CD4-positive, alpha-beta T cell treated with Interleukin-15 for 1 hour (primary cell): ENCODE measurements around the gene GORAB.

ENCODE experiments used
- DNase-seq: peaks from one replicate; pipeline ENCODE4 v3.0.0-alpha.2; 2020

GORAB gene

GRCh38 chr1:170539154-170539553 is 7.2 kb downstream of the GORAB start:
- DNase-seq: no peak

DNA sequence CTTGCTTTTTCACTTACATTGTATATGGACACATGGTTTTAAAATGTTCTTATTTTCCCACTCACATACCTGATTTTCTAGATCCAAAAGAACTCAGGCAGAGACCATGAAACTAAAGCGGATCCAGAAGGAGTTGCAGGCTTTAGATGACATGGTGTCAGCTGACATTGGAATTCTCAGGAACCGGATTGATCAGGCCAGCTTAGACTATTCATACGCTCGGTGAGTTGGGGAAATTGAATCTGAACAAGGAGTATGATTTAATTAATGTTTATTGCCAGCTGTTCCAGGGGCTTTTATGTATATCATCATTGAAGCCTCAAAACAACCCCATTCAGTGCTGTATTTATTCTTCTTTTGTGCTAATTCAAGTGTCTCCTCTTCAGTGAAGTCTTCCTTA is 12.7 kb downstream of the GORAB start:
- DNase-seq: no peak

DNA sequence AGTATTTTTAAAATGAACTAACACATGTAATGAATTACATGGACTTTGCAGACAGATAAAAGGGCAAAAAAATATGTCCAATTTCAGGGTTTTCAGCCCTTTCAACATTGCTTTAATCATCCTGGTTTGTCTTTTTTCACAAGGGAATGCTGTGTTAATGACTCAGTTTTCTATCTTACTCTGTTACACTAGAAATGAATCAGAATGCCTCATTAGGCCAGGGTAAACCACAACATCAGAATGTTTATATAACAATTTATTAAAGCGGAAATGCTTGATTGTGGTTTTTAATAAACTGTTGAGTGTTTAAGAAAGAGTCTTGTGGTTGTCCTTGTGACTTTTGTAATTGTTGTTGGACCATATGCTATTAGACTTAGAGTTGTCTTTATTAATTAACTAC is 13.5 kb downstream of the GORAB start:
- no peak for DNase-seq

GRCh38 chr1:170547255-170547654 is 15.3 kb downstream of the GORAB start:
- no peak for DNase-seq

DNA sequence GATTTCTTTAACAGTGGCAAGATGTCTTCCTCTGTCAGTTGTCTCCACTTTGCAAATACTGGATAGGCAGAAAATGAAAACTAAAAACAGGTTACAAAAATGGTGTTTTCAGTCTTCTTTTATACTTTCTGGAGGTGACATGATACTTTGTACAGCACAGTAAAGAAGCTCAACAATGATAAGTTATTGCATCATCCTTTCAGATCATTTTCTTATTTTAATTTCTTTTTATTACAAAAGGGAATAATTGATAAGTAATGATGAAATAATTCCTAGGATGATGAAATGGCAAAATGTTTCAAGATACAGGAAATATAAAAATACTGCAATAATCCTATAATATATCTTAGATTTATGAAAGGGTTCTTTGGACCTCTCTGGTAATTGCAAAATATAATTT is 16.5 kb downstream of the GORAB start:
- DNase-seq: no peak

DNA sequence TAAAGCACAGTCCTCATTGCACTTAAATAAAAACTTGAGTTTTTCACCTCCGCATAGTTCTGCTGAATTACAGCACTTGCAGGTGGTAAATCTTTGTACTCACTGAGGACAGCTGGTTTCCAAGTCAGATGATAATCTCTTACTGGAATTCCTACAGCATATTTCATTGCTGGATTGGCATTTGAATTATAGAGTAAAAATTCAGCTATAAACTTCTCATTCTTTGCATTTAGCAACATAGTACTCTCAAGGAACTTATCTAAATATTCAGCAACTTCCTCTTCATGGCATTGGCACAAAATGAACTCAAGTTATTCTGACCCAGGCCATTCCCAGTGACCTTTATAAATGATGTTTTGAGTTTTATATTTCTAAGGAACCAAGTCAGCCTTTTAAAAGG is 23.4 kb downstream of the GORAB start:
- no peak for DNase-seq

- DNase-seq: no peak
Measured at GRCh38 chr1:170556917-170557316, 25.0 kb downstream of the GORAB start.

- no peak for DNase-seq
Measured at GRCh38 chr1:170558731-170559130, 26.8 kb downstream of the GORAB start.

DNA sequence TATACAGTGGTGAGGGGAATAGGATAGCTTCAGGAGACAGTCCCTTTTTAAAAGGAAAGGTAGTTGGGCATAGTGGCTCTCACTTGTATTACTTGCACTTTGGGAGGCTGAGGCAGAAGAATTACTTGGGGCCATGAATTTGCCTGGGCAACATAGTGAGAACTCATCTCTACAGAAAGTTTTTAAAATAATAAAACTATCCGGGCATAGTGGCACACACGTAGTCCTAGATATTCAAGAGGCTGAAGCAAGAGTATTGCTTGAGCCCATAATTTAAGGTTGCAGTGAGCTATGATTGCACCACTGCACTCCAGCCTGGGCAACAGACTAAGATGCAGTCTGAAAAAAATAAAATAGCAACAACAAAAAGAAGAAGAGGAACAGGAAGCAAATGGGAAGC is 27.2 kb downstream of the GORAB start:
- no peak for DNase-seq

GRCh38 chr1:170560681-170561285 is 28.8 kb downstream of the GORAB start:
- no peak for DNase-seq

DNA sequence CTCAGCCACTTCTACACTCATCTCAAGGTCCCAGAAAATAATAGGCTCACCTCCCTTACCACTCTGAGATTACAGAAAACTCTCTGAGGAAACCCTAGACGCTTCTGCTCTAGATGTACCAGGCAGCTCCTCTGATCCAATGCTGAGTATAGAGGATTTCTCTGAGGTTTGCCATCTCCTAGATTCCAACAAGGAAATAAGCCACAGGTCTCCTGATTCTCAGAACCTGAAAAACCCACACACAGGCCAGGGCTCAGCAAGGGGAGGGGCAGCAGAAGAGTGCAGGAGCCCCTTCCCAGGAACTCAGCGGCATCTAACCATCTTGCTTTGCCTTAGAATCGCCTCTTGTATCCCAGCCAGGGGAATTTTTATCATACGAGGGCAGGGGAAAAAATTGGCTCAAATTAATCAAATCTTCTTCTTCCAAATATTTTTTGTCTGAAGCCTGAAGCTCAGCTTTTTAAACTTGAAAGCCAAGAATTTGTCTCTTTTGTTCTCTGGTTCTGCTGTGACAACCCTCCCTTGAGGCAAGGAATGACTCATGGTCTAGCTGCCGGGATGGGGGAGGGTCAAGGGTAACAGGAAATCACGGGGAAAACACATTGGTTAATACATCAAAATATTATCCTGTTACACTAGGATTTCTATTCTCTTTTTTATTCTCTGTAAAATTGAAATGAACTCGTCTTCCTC is 30.8 kb downstream of the GORAB start:
- DNase-seq: no peak

DNA sequence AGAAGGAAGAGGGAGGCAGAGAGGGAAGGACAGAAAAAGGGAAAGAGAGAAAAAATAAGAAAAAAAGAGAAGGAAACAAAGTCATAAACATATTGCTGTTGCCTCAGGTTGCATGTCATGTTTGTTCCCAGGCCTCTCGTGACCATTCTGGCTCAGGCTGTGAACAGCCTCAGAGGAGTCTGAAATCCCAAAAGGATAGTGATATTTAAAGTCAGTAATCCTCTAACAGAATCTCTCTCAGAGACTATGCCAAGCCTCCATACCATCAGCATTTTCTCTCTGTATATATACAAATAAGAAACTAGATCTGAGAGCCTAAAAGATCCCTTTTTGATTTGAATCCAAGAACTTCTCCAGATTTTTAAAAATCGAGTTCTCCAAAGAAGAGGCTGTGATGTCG is 35.2 kb downstream of the GORAB start:
- DNase-seq: no peak

GRCh38 chr1:170568197-170568596 is 36.2 kb downstream of the GORAB start:
- no peak for DNase-seq

DNA sequence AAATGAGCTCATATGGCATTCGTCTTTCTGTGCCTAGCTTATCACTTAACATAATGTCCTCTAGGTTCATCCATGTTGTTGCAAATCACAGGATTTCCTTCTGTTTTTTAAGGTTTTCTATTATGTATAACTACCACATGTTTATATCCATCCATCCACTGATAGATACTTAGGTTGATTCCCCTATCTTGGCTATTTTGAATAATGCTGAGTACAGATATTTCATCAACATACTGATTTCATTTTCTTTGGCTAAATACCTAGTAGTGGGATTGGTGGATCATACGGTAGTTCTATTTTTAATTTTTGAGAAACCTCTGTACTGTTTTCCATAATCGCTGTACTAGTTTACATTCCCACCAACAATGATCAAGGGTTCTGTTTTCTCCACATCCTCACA is 45.0 kb downstream of the GORAB start:
- no peak for DNase-seq

GRCh38 chr1:170578359-170578758 is 46.4 kb downstream of the GORAB start:
- DNase-seq: no peak

GRCh38 chr1:170580636-170581440 is 48.9 kb downstream of the GORAB start:
- no peak for DNase-seq

GRCh38 chr1:170583186-170583585 is 51.2 kb downstream of the GORAB start:
- no peak for DNase-seq

DNA sequence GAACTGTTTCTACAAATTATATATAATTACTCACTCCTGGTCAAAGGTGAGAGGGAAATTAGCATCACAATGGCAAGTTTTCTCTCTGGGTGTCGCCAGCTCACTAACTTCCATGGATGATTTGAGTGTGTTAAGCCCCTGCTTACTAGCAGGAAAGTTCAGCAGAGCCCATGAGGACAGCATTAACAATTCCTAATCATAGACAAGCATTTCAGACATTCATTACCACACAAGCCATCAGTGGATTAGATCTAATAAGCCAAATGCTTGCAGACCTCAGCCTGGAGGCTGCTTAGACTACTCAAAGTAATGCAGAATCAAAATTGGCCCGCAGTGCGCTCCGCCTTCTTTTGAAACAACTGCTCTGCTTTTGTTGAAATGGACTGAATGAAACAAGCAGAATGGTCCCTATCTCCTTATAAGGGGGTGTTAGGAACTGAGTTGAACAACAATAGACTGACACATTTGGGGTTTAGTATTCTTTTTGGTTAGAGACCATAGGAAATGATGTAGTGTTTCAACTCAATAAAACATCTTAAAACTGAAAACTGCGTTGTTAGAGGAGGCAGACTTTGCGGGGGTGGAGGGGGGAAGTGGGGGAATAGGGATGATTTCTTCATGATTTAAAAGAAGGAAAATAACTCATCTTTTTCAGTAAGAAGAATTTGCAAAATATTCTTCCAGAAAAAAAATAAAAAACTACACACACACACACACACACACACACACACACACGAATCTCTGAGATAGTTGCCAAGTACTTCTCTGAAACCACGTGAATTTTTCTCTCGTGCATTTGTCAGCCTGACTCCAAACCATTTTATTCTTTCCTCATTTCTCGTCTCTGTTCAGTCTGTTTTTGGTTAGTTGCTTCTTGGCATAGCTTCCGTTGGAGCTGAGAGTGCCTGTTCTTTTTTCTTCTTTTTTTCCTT is 54.6 kb downstream of the GORAB start:
- no peak for DNase-seq

DNA sequence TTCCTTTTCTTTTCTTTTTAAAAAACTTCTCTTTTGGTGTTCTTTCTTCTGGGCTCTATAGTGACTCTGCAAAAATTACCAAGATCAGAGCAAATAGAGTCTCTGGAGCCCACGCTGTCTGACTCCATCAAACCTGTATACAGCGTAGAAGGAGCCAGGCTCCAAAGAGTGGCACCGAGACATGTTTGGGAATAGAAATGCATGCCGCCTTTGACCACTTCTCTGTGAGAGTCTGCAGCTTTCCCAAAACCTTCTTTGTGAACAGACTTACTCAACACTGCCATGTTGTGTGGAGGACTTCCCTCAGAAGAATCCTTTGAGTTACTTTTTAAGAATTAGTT is 55.3 kb downstream of the GORAB start:
- DNase-seq: no peak

DNA sequence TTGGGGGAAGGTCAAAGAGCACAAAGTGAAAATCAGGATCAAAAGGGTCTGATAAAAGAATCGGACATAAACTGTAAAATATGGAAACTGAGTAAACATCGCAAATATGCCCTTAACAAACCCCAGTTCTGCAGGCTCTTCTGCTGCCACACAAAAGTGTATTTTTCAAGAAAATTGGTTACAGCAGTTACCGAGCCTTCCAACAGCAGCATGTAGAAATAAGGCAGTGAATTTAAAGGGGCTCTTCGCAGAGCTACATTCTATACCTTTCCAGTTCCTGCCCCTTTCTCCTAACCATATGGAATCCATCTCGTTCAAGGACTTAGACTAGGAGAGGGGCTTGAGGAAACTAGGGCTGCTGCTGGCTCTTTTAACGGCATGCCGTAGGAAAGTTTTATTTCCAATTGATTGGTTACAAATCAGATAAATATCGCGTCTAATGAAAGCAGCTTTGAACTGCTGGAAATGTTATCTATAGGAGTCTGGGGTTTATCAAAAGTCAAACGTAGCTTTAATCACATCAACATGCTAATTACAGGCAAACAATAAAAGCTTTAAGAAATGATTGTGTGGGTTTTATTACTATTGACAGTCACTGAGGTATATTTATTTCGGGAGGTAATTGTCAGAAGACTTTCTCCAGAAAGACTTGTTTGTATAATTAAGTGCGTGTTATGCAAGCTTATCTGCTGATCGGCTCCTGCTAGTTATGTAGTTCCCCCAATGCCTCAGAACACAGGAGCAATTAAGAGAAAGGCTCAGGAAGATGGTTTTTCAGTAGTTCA is 59.1 kb downstream of the GORAB start:
- DNase-seq: no peak

- no peak for DNase-seq
Measured at GRCh38 chr1:170592591-170593111, 60.7 kb downstream of the GORAB start.
